ENCODE data around the gene IARS2. TPM values are rescaled to one million over a fixed set of nuclear protein-coding genes. Genes with fewer than 3 reads are reported as not detected.

Gene IARS2
- total RNA-seq, 1 experiment from 2014 or later = 106 TPM

GRCh38 chr1:220077887-220078286 lies 16.0 kb upstream of the IARS2 start:
- H3K4me1 ChIP-seq (ENCODE audit: control insufficient read depth, insufficient read depth, low read length) = no peaks in the 10 kb centered on the region
- ChIA-PET CTCF (interaction anchor here (0.7 kb wide), 1 partner anchor 655 kb away, joined by 6 read pairs; no protein-coding TSS in a partner anchor), POLR2A (no interaction called here)
- no peaks in the 10 kb centered on the region for H3K9me3 ChIP-seq (ENCODE audit: control insufficient read depth, insufficient read depth, low read depth, low read length)
- intact Hi-C loops (cut with micrococcal nuclease; ENCODE audit: unreplicated experiment) (no loop called here), in situ Hi-C loops (cut with HindIII; ENCODE audit: low pct_unique_long_range_greater_than_20kb, low sequenced_read_pairs) (no loop called here)
- H3K27me3 ChIP-seq (ENCODE audit: control insufficient read depth, insufficient read depth, low read length) = no peaks in the 10 kb centered on the region
- TF ChIP-seq SIN3A (IDR thresholded peaks at IDR 0.05; ENCODE audit: borderline replicate concordance, insufficient read depth, low read depth, low read length) (no peak), TCF7L2 (IDR thresholded peaks at IDR 0.05; ENCODE audit: low read depth, low read length) (no peak), REST (IDR thresholded peaks at IDR 0.05; ENCODE audit: insufficient read depth in 1 of 2, low read depth in 2 of 2, low read length in 1 of 2) (no peak), POLR2AphosphoS5 (IDR thresholded peaks at IDR 0.05; ENCODE audit: low read depth, low read length) (no peak), CTCF (IDR thresholded peaks at IDR 0.05) (no peak)
- H3K4me3 ChIP-seq (ENCODE audit: low read depth in 2 of 2, low read length in 2 of 2) = no peak overlapping the region
- no peak overlapping the region for H3K27ac ChIP-seq (ENCODE audit: low read length)
- H3K36me3 ChIP-seq (ENCODE audit: control insufficient read depth, insufficient read depth, low read length) = no peaks in the 10 kb centered on the region; the same call in 1 of the 2 replicates
- no peak for DNase-seq (ENCODE audit: low read depth, low spot score)
- ATAC-seq = no peak
- no TSS peak for BruUV-seq (replicated peaks)

DNA sequence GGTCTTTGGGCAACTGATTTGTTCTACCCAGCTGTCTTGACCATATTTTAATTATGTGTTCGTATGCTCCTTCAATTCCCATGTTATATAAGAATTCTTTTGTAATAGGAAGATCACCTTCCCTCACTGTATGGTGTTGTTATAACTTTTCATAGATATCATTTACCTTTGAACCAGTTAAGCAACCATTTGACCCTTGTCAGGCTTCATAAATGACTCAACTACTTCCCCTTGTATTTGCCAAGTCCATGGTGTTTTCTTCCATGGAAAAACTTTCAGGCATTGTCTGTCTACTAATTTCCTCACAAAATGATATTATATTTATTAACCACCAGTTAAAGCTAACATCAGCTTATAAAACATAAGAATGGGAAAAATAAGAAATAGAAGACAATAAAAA lies 9.5 kb upstream of the IARS2 start:
- H3K4me1 ChIP-seq (ENCODE audit: control insufficient read depth, insufficient read depth, low read length) = no peaks in the 10 kb centered on the region
- H3K4me3 ChIP-seq (ENCODE audit: low read depth in 2 of 2, low read length in 2 of 2) = no peak overlapping the region
- H3K27me3 ChIP-seq (ENCODE audit: control insufficient read depth, insufficient read depth, low read length) = no peaks in the 10 kb centered on the region
- intact Hi-C loops (cut with micrococcal nuclease; ENCODE audit: unreplicated experiment) (no loop called here), in situ Hi-C loops (cut with HindIII; ENCODE audit: low pct_unique_long_range_greater_than_20kb, low sequenced_read_pairs) (no loop called here)
- no peak for ATAC-seq
- no TSS peak for BruUV-seq (replicated peaks)
- ChIA-PET CTCF (no interaction called here), POLR2A (no interaction called here)
- no peaks in the 10 kb centered on the region for H3K9me3 ChIP-seq (ENCODE audit: control insufficient read depth, insufficient read depth, low read depth, low read length)
- no peak for TF ChIP-seq REST (IDR thresholded peaks at IDR 0.05; ENCODE audit: insufficient read depth in 1 of 2, low read depth in 2 of 2, low read length in 1 of 2)
- no peak for TF ChIP-seq SIN3A (IDR thresholded peaks at IDR 0.05; ENCODE audit: borderline replicate concordance, insufficient read depth, low read depth, low read length)
- TF ChIP-seq TCF7L2 (IDR thresholded peaks at IDR 0.05; ENCODE audit: low read depth, low read length) = no peak
- DNase-seq (ENCODE audit: low read depth, low spot score) = no peak
- no peaks in the 10 kb centered on the region for H3K36me3 ChIP-seq (ENCODE audit: control insufficient read depth, insufficient read depth, low read length)
- no peak overlapping the region for H3K27ac ChIP-seq (ENCODE audit: low read length)

All from Panc1 (cell line).